T-helper 2 cell treated with Interferon-gamma antibody and Interleukin-4, amounts not matched to agents 5 μg/mL and 100 μg/mL, for 36 hours (primary cell): Measurements from ENCODE around the gene ITPRIP.

Source experiments
- DNase-seq: peaks from one replicate; pipeline ENCODE4 v3.0.0; 2021; ENCODE audit warnings: low spot score
- H3K27ac Mint-ChIP-seq: one replicate; pipeline ENCODE4 v1.8.0; 2021; ENCODE audit warnings: mild to moderate bottlenecking, mixed read lengths
- H3K27me3 Mint-ChIP-seq: one replicate; pipeline ENCODE4 v1.8.0; 2021; ENCODE audit warnings: low read depth, mixed read lengths
- H3K36me3 Mint-ChIP-seq: one replicate; pipeline ENCODE4 v1.8.0; 2021; ENCODE audit warnings: low read depth, mixed read lengths
- H3K4me1 Mint-ChIP-seq: one replicate; pipeline ENCODE4 v1.8.0; 2021; ENCODE audit warnings: low read depth, mixed read lengths
- H3K4me3 Mint-ChIP-seq: one replicate; pipeline ENCODE4 v1.8.0; 2022; ENCODE audit warnings: mild to moderate bottlenecking, moderate library complexity, mixed read lengths
- H3K9me3 Mint-ChIP-seq: one replicate; pipeline ENCODE4 v1.8.0; 2021; ENCODE audit warnings: mixed read lengths

The ITPRIP gene

GRCh38 chr10:104281694-104282093, 56.6 kb downstream of the ITPRIP start:
- H3K4me1 Mint-ChIP-seq, result no peaks in the 10 kb centered on the region
- no peaks in the 10 kb centered on the region for H3K9me3 Mint-ChIP-seq
- no peaks in the 10 kb centered on the region for H3K36me3 Mint-ChIP-seq
- no peak overlapping the region for H3K4me3 Mint-ChIP-seq
- H3K27me3 Mint-ChIP-seq, result peaks cover 28% of the 10 kb centered on the region
- no peak overlapping the region for H3K27ac Mint-ChIP-seq
- DNase-seq, result no peak

- no peaks in the 10 kb centered on the region for H3K36me3 Mint-ChIP-seq
- peaks cover 2% of the 10 kb centered on the region for H3K4me1 Mint-ChIP-seq
- peaks cover 34% of the 10 kb centered on the region for H3K27me3 Mint-ChIP-seq
- no peak for DNase-seq
- H3K4me3 Mint-ChIP-seq, result no peak overlapping the region
- no peaks in the 10 kb centered on the region for H3K9me3 Mint-ChIP-seq
- no peak overlapping the region for H3K27ac Mint-ChIP-seq
Measured at GRCh38 chr10:104279550-104280259, 58.6 kb downstream of the ITPRIP start.

- peaks cover 2% of the 10 kb centered on the region for H3K4me1 Mint-ChIP-seq
- no peak overlapping the region for H3K27ac Mint-ChIP-seq
- H3K27me3 Mint-ChIP-seq, result peaks cover 29% of the 10 kb centered on the region
Measured at GRCh38 chr10:104277785-104278184, 60.5 kb downstream of the ITPRIP start.

GRCh38 chr10:104276192-104276591, 62.1 kb downstream of the ITPRIP start:
- no peaks in the 10 kb centered on the region for H3K36me3 Mint-ChIP-seq
- no peak for DNase-seq
- H3K4me1 Mint-ChIP-seq, result peaks cover 2% of the 10 kb centered on the region
- H3K9me3 Mint-ChIP-seq, result no peaks in the 10 kb centered on the region
- no peak overlapping the region for H3K27ac Mint-ChIP-seq
- H3K4me3 Mint-ChIP-seq, result no peak overlapping the region
- H3K27me3 Mint-ChIP-seq, result peaks cover 20% of the 10 kb centered on the region

More at GRCh38 chr10:104277785-104278184, 60.5 kb downstream of the ITPRIP start:
- no peak overlapping the region for H3K4me3 Mint-ChIP-seq
- H3K9me3 Mint-ChIP-seq, result no peaks in the 10 kb centered on the region
- DNase-seq, result no peak
- no peaks in the 10 kb centered on the region for H3K36me3 Mint-ChIP-seq

- H3K9me3 Mint-ChIP-seq, result no peaks in the 10 kb centered on the region
- H3K4me3 Mint-ChIP-seq, result peak overlapping the region; percentile 18
- peak; percentile 37 for DNase-seq
- H3K27ac Mint-ChIP-seq, result no peak overlapping the region
- H3K4me1 Mint-ChIP-seq, result peaks cover 2% of the 10 kb centered on the region
- H3K36me3 Mint-ChIP-seq, result no peaks in the 10 kb centered on the region
- peaks cover 17% of the 10 kb centered on the region for H3K27me3 Mint-ChIP-seq
Measured at GRCh38 chr10:104274762-104275721, 63.2 kb downstream of the ITPRIP start.

GRCh38 chr10:104273899-104274575, 64.2 kb downstream of the ITPRIP start:
- Mint-ChIP-seq H3K36me3 (no peaks in the 10 kb centered on the region), H3K27ac (no peak overlapping the region), H3K9me3 (no peaks in the 10 kb centered on the region), H3K4me3 (no peak overlapping the region), H3K27me3 (peaks cover 14% of the 10 kb centered on the region), H3K4me1 (peaks cover 4% of the 10 kb centered on the region)
- DNase-seq, result no peak

- no peak overlapping the region for H3K4me3 Mint-ChIP-seq
- H3K36me3 Mint-ChIP-seq, result peaks cover 6% of the 10 kb centered on the region
- peaks cover 5% of the 10 kb centered on the region for H3K4me1 Mint-ChIP-seq
- no peaks in the 10 kb centered on the region for H3K9me3 Mint-ChIP-seq
- no peak for DNase-seq
- no peak overlapping the region for H3K27ac Mint-ChIP-seq
- H3K27me3 Mint-ChIP-seq, result peaks cover 14% of the 10 kb centered on the region
Measured at GRCh38 chr10:104273286-104273685, 65.0 kb downstream of the ITPRIP start.

- DNase-seq, result peak; percentile 99
- H3K4me1 Mint-ChIP-seq, result peaks cover 30% of the 10 kb centered on the region
- H3K27me3 Mint-ChIP-seq, result no peaks in the 10 kb centered on the region
- H3K4me3 Mint-ChIP-seq, result peak within 1 kb of the TSS; percentile 93
- H3K36me3 Mint-ChIP-seq, result peaks cover 39% of the 10 kb centered on the region
- no peaks in the 10 kb centered on the region for H3K9me3 Mint-ChIP-seq
- peak within 1 kb of the TSS; percentile 91 for H3K27ac Mint-ChIP-seq
Measured at GRCh38 chr10:104268713-104269645, 69.3 kb downstream of the ITPRIP start, which contains the start of gene GSTO2. GSTO2 (plus strand) TSS chr10:104269184; CDS start chr10:104274916, 5,732 bp downstream.

GRCh38 chr10:104268405-104268712, 69.9 kb downstream of the ITPRIP start:
- Mint-ChIP-seq H3K27me3 (no peaks in the 10 kb centered on the region), H3K9me3 (no peaks in the 10 kb centered on the region), H3K4me3 (peak overlapping the region; percentile 93), H3K4me1 (peaks cover 33% of the 10 kb centered on the region), H3K27ac (peak overlapping the region; percentile 91), H3K36me3 (peaks cover 42% of the 10 kb centered on the region)
- no peak for DNase-seq

GRCh38 chr10:104267721-104268404, 70.4 kb downstream of the ITPRIP start:
- peak; percentile 19 for DNase-seq
- Mint-ChIP-seq H3K36me3 (peaks cover 42% of the 10 kb centered on the region), H3K4me3 (peak overlapping the region; percentile 93), H3K4me1 (peaks cover 33% of the 10 kb centered on the region), H3K27ac (peak overlapping the region; percentile 91), H3K9me3 (no peaks in the 10 kb centered on the region), H3K27me3 (no peaks in the 10 kb centered on the region)

- no peaks in the 10 kb centered on the region for H3K9me3 Mint-ChIP-seq
- DNase-seq, result no peak
- H3K36me3 Mint-ChIP-seq, result peaks cover 70% of the 10 kb centered on the region
Measured at GRCh38 chr10:104264783-104265182, 73.5 kb downstream of the ITPRIP start.

GRCh38 chr10:104262055-104262454, 76.2 kb downstream of the ITPRIP start:
- H3K4me3 Mint-ChIP-seq, result no peak overlapping the region
- peaks cover 59% of the 10 kb centered on the region for H3K4me1 Mint-ChIP-seq
- no peak overlapping the region for H3K27ac Mint-ChIP-seq
- H3K36me3 Mint-ChIP-seq, result peaks cover 76% of the 10 kb centered on the region
- H3K27me3 Mint-ChIP-seq, result no peaks in the 10 kb centered on the region
- no peak for DNase-seq
- H3K9me3 Mint-ChIP-seq, result no peaks in the 10 kb centered on the region

More at GRCh38 chr10:104264783-104265182, 73.5 kb downstream of the ITPRIP start:
- H3K27me3 Mint-ChIP-seq, result no peaks in the 10 kb centered on the region
- H3K4me1 Mint-ChIP-seq, result peaks cover 55% of the 10 kb centered on the region
- H3K4me3 Mint-ChIP-seq, result no peak overlapping the region
- no peak overlapping the region for H3K27ac Mint-ChIP-seq
